ENCODE results near the gene KIF5C. TPM values are rescaled to one million over a fixed set of nuclear protein-coding genes. Genes with fewer than 3 reads are reported as not detected.

The KIF5C gene
- total RNA-seq, 2 donors from 2014 or later: 1.6 to 3.4 TPM

DNA sequence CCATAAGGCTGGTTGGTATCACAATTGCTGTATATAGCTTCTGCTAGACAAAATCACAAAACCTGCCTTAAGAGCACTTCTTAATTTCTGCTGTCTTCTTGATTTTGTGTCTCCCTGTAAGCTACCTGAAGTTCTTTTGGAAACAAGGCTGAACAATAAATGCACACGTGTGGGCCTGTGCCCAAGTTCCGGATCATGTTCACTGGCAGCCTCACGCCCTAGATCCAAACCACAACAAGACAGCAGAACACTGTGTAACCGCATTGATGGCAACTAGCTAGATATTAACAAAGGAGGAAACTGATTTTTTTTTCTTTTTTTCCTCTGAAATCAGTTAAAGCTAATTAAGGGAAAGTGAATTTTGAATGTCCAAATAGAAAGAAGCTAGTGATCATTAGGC, 82.0 kb downstream of the KIF5C start:
- TF ChIP-seq, protein P1, sequence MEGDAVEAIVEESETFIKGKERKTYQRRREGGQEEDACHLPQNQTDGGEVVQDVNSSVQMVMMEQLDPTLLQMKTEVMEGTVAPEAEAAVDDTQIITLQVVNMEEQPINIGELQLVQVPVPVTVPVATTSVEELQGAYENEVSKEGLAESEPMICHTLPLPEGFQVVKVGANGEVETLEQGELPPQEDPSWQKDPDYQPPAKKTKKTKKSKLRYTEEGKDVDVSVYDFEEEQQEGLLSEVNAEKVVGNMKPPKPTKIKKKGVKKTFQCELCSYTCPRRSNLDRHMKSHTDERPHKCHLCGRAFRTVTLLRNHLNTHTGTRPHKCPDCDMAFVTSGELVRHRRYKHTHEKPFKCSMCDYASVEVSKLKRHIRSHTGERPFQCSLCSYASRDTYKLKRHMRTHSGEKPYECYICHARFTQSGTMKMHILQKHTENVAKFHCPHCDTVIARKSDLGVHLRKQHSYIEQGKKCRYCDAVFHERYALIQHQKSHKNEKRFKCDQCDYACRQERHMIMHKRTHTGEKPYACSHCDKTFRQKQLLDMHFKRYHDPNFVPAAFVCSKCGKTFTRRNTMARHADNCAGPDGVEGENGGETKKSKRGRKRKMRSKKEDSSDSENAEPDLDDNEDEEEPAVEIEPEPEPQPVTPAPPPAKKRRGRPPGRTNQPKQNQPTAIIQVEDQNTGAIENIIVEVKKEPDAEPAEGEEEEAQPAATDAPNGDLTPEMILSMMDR (IDR thresholded peaks at IDR 0.05): no peak
- Histone ChIP-seq H3K36me3 (no peaks in the 10 kb centered on the region), H3K9ac (ENCODE audit: low read depth in 2 of 2, low read length in 2 of 2) (no peak overlapping the region), H3K4me1 (no peaks in the 10 kb centered on the region), H3K27ac (no peak overlapping the region), H3K4me3 (no peak overlapping the region), H3K27me3 (no peaks in the 10 kb centered on the region), H3K9me3 (no peaks in the 10 kb centered on the region)
- intact Hi-C loops (cut with DNase I): no loop called here
- DNase-seq: no peak

DNA sequence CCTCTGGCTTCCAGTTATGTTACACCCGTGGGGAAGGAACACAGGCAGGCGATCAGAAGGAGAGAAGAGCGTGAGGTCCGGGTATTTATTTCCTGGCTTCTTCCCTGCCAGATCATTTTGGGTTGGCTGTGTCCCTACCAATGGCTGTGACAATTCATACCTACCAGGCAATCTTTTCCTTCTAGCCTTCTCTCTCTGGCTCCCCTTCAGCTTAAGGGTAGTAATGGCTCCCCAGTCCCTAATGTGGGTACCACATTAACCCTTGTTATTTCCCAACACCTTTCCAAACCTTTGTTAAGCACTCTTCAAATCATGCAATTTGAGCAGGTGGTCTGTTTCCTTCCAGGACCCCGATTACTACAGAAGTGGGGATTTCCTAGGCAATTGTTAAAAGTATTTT, 84.7 kb downstream of the KIF5C start:
- TF ChIP-seq, protein P1 (IDR thresholded peaks at IDR 0.05): no peak
- H3K9ac ChIP-seq (ENCODE audit: low read depth in 2 of 2, low read length in 2 of 2): no peak overlapping the region
- no peaks in the 10 kb centered on the region for H3K9me3 ChIP-seq
- H3K4me1 ChIP-seq: no peaks in the 10 kb centered on the region
- H3K27me3 ChIP-seq: no peaks in the 10 kb centered on the region
- intact Hi-C loops (cut with DNase I): no loop called here
- no peaks in the 10 kb centered on the region for H3K36me3 ChIP-seq
- H3K27ac ChIP-seq: no peak overlapping the region
- no peak overlapping the region for H3K4me3 ChIP-seq
- DNase-seq: no peak

DNA sequence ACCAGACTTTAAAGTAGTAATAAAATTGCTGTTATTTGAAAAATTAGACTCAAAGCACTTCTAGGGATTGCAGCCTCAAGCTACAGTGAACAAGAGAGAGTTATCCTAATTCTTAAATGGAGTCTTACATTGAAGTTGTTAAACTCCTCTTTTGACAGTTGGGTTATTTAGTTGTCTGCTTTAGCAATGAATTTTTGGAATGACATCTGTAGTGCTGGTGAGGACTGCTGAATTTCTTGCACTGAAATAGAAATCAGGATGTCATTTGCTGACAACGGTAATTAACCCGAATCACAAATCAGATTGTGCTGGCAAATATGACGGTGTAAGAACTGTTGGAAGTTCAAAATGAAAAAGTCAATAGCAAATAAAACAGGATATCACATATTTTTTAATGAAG, 85.5 kb downstream of the KIF5C start:
- TF ChIP-seq, protein P1 (IDR thresholded peaks at IDR 0.05): no peak
- Histone ChIP-seq H3K9ac (ENCODE audit: low read depth in 2 of 2, low read length in 2 of 2) (no peak overlapping the region), H3K4me3 (no peak overlapping the region), H3K27me3 (no peaks in the 10 kb centered on the region), H3K9me3 (no peaks in the 10 kb centered on the region), H3K27ac (no peak overlapping the region), H3K4me1 (no peaks in the 10 kb centered on the region), H3K36me3 (no peaks in the 10 kb centered on the region)
- intact Hi-C loops (cut with DNase I): no loop called here
- DNase-seq: no peak

DNA sequence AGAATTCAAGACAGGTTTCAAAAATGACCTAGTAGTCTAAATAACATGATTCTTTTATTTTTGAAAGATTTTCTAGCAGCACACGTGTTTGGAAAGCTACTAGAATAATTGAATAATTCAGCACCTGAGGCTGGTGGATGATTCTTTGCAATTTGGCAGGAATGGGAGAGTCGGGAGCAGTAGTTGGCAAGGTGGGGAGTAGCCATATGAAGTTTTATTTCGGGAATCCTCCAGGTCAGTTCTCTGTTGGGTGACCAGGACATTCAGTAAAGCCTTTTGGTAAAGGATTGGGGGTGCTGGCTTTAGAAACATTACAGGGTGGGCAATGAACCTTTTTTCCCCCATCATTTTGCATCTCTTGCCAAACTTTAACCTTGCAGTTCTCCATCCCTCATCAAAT, 88.4 kb downstream of the KIF5C start:
- H3K9ac ChIP-seq (ENCODE audit: low read depth in 2 of 2, low read length in 2 of 2): no peak overlapping the region
- H3K4me1 ChIP-seq: no peaks in the 10 kb centered on the region
- H3K27me3 ChIP-seq: no peaks in the 10 kb centered on the region
- H3K36me3 ChIP-seq: no peaks in the 10 kb centered on the region
- H3K27ac ChIP-seq: no peak overlapping the region
- H3K4me3 ChIP-seq: no peak overlapping the region
- intact Hi-C loops (cut with DNase I): no loop called here
- no peak for DNase-seq
- TF ChIP-seq, protein P1 (IDR thresholded peaks at IDR 0.05): no peak
- H3K9me3 ChIP-seq: no peaks in the 10 kb centered on the region

DNA sequence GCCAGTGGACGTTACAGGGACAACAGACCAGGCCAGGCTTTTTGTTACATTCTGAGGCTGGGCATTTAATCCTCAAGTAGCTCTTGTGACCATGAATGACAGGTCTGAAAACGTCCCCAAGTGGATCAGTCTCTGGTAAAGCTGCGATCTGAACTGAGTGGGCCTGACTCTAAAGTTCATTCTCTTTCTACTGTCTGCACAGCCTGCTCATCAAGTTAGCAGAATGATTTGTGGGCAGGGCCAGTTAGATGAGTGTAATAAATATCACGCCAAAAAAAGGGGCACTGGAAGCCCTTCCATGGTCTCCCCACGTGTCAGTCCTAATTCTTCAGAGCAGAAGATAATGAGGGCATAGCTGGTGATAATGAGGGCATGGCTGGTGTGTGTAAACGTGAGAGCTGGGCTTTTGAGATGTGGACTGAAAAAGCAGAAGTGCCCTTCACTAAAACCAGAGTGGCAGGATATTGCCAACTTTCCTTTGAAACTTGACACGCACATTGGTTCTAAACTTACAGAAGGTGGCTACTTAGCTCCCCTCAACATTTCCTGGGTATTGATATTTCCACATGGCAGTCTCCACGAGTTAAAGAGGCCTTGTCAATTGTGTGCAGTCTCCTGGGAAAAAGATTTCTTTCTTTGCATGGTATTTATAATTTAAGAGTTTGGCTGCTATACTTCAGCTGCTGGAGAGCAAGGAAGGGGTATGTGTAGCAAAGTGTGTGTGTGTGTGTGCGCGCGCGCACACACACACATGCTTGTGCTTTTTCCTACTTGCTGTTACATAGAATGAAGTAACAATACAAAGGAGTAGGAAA, 90.8 kb downstream of the KIF5C start:
- no peaks in the 10 kb centered on the region for H3K4me1 ChIP-seq
- H3K27me3 ChIP-seq: no peaks in the 10 kb centered on the region
- H3K27ac ChIP-seq: no peak overlapping the region
- intact Hi-C loops (cut with DNase I): no loop called here
- H3K9ac ChIP-seq (ENCODE audit: low read depth in 2 of 2, low read length in 2 of 2): no peak overlapping the region
- no peaks in the 10 kb centered on the region for H3K9me3 ChIP-seq
- H3K36me3 ChIP-seq: no peaks in the 10 kb centered on the region
- DNase-seq: no peak
- H3K4me3 ChIP-seq: no peak overlapping the region
- TF ChIP-seq, protein P1 (IDR thresholded peaks at IDR 0.05): no peak

Data from colonic mucosa (tissue), 4 donors.